ENCODE measurements around the gene FAM3A.

Gene FAM3A

DNA sequence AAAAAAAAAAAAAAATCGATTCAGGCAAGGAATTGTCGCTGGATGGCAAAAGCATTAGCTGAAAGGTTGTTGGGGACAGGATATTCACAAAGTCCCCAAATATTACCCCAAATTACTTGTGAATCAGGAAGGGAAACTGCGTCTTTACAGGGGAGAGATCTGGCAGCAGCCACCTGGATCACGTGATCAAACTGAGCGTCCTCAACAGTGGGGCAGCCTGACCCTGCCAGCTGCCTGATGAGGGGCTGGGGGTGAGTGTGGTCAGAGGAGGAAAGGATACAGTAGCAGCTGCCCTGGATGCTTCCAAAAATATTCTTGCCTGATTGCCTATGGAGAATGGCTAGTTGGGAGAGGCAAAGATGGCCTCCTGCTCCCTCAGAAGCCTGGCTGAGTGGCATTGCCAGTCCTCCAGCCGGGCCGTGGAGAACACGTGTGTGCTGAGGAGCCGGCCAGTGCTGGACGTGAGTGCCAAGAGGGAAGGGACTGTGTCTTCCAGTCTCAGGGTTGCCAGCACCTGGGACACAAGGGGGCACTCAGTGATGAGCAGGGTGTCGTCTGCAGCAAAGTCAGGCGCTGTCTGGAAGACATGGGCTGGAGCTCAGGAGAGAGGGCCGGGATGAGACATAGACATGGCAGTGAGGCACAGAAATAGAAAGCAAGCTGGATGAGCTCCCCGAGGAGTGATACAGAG is 34.0 kb downstream of the FAM3A start:
- no peak for DNase-seq (ENCODE audit: low read depth, low spot score)

DNA sequence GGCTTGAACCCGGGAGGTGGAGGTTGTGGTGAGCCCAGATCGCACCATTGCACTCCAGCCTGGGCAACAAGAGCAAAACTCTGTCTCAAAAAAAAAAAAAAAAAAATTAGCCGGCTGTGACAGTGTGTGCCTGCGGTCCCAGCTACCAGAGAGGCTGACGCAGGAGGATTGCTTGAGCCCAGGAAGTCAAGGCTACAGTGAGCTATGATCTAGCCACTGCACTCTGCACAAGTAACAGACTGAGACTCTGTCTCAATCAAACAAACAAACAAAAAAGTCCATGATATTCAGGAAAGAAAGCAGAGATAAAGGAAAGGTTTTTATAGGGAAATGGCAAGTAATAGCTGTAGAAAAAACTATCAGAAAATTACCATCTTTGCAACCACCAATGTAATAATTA is 34.8 kb downstream of the FAM3A start:
- no peak for DNase-seq (ENCODE audit: low read depth, low spot score)

DNA sequence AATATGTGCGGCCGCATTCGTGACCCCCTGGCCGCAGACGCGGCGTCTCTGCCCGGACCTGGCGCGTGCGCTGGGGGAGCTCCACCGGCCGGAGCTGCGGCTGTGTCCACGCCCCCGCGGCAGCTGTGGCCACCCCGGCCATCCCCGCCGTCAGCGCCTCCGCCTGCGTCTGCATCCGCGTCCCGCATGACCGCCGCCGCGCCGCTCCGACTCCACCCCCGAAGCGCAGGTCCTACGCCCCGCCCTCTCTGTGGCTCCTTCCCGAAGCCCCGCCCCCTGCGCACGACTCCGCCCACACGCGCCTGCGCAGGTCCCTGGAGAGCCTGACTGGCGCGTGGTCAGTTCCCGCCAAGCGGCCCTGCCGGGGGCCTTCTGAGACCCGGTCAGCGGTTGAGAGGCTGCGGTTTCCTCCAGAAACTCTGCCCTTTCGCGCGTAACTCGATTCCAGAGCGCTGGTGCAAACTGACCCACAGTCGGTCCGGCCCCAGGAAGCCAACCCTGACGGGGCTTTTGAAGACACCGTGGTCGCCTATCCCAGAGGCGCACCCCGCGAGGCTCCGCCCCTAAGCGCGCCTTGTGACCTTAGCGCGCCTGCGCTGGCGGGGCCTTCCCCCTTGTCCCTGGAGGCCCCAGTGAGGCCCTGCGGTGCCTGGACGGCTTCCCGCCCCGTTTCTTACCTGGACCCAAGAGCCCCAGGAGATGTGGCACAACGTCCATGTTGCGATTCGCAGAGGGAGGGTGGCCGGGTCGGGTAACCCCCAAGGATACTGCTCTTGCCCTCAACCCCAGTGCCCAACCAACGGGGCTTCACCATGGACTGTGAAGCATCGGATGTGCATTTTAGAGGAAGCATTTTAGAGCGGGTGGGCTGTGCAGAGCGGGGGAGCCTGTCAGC is 37.1 kb downstream of the FAM3A start, which contains the start of gene LAGE3:
Gene LAGE3, minus strand, starts transcription at position 554 of the 895 bp plus-strand sequence. Its CDS starts 366 bp downstream, at position 188.
- DNase-seq (ENCODE audit: low read depth, low spot score) = no peak

DNA sequence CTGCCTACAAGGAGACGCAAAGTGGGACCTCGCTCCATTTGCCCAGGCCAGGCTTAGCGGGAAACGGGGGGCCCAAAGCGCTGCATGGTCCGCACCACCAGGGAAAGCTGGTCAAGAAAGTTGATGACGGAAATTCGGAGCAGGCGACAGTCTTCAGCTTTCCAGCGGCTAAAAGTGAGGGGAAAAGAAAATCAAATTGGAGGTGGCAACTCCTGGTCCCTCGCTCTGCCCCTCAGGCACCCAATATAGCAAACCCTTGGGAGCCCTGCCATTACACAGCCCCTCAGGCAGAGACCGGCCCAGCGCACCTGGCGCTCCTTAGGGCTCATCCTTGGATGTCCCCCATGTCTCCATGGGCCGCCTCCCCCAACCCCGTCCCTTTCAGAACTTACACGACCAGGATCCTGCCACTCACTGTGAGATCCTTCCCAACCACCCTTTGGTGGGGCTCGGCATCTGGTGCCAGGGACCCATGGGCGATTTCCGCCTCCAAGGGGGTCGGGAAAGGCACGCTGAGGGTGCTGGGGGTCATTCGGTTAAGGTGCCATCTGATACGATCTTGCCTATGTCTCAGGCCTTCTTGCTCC is 38.0 kb downstream of the FAM3A start:
- no peak for DNase-seq (ENCODE audit: low read depth, low spot score)

DNA sequence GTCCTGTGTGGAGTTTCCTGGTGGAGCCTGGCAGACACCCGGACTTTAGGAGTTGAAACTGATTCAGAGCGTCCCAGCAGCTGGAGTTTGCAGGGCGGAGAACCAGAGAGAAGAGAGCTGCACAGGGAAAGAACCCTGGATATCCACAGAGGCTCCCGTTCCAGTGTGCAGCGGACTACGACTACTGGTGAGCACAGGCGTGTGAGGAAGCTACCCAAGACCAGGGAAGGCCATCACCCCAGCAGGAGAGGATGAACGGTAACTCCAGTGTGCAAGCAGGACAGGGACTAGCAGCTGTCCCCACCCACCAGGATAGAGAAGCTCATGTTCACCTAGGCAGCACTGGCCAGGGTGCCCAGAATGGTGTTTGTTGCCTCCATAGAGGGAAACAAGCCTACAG is 39.2 kb downstream of the FAM3A start:
- DNase-seq (ENCODE audit: low read depth, low spot score) = no peak

DNA sequence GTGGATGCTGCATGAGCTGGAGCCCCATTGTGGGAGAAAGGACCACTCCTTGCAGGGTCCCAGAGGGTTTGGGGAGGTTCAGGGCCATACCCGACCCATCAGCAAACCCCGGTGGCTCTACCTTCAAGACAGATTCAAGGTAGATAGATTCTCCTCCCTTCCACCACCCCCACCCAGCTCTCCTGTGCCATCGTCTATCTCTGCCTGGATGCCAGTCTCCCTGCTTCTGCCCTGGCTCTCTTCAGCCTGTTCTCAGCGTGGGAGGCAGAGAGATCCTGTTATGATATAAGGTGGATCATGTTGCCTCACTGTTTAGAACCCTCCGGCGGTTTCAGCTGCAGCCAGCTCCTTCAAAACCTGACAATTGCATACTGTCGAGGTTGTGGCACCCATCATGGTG is 42.3 kb downstream of the FAM3A start:
- no peak for DNase-seq (ENCODE audit: low read depth, low spot score)

- DNase-seq (ENCODE audit: low read depth, low spot score) = no peak
Observed at GRCh38 chrX:154472685-154473632, 43.1 kb downstream of the FAM3A start.

GRCh38 chrX:154471839-154472684 is 44.0 kb downstream of the FAM3A start:
- DNase-seq (ENCODE audit: low read depth, low spot score) = no peak

DNA sequence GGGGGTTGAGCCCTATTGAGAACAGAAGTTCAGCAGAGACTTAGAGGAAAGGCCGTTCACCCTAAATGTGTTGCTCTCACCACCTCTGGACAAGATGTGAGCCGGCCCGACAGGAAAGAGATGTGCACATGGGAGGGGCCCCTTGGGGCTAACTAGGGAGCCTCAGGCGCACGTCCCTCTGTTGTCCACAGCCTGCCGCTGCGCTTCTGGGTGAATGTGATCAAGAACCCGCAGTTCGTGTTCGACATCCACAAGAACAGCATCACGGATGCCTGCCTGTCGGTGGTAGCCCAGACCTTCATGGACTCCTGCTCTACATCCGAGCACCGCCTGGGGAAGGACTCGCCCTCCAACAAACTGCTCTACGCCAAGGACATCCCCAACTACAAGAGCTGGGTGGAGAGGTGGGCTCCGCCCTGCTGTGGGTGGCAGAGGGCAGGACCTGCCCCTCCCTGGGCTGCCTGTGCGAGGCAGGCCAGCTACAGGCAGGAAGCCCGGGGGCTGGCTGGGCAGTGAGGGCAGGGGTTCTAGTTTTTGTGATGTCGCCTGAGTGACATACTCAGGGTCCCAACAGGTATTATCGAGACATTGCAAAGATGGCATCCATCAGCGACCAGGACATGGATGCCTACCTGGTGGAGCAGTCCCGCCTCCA is 45.0 kb downstream of the FAM3A start:
- no peak for DNase-seq (ENCODE audit: low read depth, low spot score)

GRCh38 chrX:154470434-154470833 is 45.6 kb downstream of the FAM3A start:
- no peak for DNase-seq (ENCODE audit: low read depth, low spot score)

DNA sequence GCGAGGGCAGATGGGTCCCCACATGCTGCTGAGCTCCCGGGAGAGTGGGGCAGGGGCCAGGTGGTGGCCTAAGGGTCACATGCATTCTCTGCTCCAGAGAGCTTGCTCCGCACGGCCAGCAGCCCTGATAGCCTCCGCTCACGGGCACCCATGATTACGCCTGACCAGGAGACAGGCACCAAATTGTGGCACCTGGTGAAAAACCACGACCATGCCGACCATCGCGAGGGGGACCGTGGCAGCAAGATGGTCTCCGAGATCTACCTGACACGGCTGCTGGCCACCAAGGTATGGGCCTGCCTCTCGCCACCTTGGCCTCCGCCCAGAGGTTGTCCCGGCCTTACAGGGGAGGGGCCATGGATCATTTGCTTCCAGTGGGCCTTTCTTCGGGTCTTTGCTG is 46.2 kb downstream of the FAM3A start:
- no peak for DNase-seq (ENCODE audit: low read depth, low spot score)

GRCh38 chrX:154469114-154469513 is 46.9 kb downstream of the FAM3A start:
- no peak for DNase-seq (ENCODE audit: low read depth, low spot score)

- no peak for DNase-seq (ENCODE audit: low read depth, low spot score)
Observed at GRCh38 chrX:154468217-154468616, 47.8 kb downstream of the FAM3A start.

DNA sequence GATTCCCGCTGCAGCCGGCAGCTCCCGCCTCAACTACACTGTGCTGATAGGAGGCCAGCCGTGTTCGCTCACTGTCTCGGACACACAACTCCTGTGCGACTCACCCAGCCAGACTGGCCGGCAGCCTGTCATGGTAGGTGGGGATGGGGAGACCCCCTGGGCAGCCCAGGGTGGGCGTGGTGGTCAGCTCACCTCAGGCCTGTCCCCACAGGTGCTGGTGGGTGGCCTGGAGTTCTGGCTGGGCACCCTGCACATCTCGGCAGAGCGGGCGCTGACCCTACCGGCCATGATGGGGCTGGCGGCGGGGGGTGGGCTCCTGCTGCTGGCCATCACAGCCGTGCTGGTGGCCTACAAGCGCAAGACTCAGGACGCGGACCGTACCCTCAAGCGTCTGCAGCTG is 48.5 kb downstream of the FAM3A start:
- no peak for DNase-seq (ENCODE audit: low read depth, low spot score)

DNA sequence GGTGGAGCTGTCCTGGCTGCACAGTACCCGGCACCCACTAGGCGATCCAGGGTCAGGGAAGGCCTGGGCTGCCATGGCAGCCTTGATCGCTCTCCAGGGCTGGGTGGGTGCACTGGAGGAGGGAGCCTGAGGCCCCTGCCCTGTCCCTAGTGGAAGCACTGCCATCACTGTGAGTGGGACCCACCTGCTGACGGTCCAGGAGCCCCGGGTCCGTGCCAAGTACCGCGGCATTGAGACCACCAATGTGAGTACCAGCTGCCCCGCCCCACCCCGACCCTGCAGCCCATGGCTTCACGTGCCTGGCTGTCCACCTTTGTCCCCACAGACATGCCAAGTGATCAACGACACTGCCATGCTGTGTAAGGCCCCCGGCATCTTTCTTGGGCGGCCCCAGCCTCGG is 49.1 kb downstream of the FAM3A start:
- no peak for DNase-seq (ENCODE audit: low read depth, low spot score)

DNA sequence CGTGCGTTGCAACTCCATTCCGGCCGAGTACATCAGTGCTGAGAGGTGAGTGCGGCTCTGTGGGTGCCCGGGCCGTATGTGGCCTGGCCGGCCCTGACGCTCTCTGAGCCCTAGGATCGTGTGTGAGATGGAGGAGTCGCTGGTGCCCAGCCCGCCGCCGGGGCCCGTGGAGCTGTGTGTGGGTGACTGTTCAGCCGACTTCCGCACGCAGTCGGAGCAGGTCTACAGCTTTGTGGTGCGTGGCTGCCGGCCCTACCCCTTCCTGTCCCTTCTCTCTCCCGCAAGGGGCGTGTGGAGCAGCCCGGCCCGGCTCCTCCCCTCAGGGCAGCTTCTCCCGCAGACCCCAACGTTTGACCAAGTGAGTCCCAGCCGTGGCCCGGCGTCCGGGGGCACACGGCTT is 50.0 kb downstream of the FAM3A start:
- DNase-seq (ENCODE audit: low read depth, low spot score) = no peak

DNA sequence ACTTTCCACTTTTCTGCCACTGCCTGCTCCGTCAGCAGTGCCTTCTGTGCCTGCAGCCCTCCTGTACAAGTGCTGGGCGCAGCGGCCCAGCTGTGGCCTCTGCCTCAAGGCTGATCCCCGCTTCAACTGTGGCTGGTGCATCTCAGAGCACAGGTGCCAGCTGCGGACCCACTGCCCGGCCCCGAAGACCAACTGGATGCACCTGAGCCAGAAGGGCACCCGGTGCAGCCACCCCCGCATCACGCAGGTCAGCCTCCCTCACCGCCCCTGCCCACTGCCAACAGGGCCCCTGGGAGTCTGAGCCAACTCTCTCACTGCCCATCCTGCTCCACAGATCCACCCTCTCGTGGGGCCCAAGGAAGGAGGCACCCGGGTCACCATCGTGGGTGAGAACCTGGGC is 50.4 kb downstream of the FAM3A start:
- DNase-seq (ENCODE audit: low read depth, low spot score) = no peak

DNA sequence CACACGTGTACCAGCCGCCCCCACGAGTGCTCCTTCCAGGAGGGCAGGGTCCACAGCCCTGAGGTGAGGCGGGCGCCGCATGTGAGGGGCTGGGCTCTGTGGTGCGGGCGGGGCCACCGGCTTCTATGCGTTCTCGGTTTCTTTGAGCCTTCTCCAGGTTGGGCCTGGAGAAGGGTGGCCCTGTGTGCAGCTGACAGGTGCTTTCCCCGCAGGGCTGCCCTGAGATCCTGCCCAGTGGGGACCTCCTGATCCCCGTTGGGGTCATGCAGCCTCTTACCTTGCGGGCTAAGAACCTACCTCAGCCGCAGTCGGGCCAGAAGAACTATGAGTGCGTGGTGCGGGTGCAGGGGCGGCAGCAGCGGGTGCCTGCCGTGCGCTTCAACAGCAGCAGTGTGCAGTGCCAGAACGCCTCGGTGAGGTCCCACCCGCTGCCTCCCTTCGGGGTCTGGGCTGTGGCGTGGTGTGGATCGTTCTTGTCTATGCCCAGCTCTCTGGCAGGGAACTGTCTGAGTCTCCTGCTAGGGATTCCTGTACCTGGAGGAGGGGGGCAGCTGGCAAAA is 51.1 kb downstream of the FAM3A start:
- DNase-seq (ENCODE audit: low read depth, low spot score) = no peak

GRCh38 chrX:154463611-154464220 is 52.3 kb downstream of the FAM3A start:
- DNase-seq (ENCODE audit: low read depth, low spot score) = no peak
